ENCODE data around the gene MEAF6. TPM values are rescaled to one million over a fixed set of nuclear protein-coding genes. Genes with fewer than 3 reads are reported as not detected.

MEAF6 gene
- total and polyA plus RNA-seq, 2 donors (not counting 3 experiments of a cell fraction or from before 2014, with no cell fraction given): 28.0 to 62.5 TPM

GRCh38 chr1:37452416-37452815 lies 62.1 kb downstream of the MEAF6 start:
- no peak overlapping the region for H3K4me3 ChIP-seq (replicated peaks in 1 of 3; ENCODE audit: insufficient read depth in 1 of 3, low read depth in 1 of 3, low read length in 3 of 3)
- POLR2A ChIA-PET: no interaction called here
- no peaks in the 10 kb centered on the region for H3K36me3 ChIP-seq (ENCODE audit: control insufficient read depth in 2 of 2, extremely low read depth in 1 of 2, insufficient read depth in 2 of 2, low read length in 2 of 2)
- no peak overlapping the region for H2AFZ ChIP-seq (ENCODE audit: low read depth, low read length)
- no peaks in the 10 kb centered on the region for H3K9me1 ChIP-seq (replicated peaks; ENCODE audit: control insufficient read depth, extremely low read depth, insufficient read depth, low read length)
- DNase-seq (ENCODE audit: low read depth, low spot score): no peak
- no peaks in the 10 kb centered on the region for H3K9me3 ChIP-seq (replicated peaks; ENCODE audit: control insufficient read depth, insufficient read depth, low read length)
- FAIRE-seq: no peak
- CTCF ChIA-PET: interaction anchor here (0.9 to 9.9 kb wide), 4 partner anchors 35 to 232 kb away, joined by 3 to 337 read pairs (median 4); partner anchors contain the start of gene MEAF6
- peaks cover 0 to 2% of the 10 kb centered on the region in 2 experiments for H3K27me3 ChIP-seq (ENCODE audit: control insufficient read depth in 2 of 2, insufficient read depth in 2 of 2, low read length in 2 of 2)
- no peak overlapping the region for H3K9ac ChIP-seq (replicated peaks; ENCODE audit: extremely low read depth, insufficient read depth, low read length)
- intact Hi-C loops (cut with micrococcal nuclease) (no loop called here), dilution Hi-C loops (cut with MboI; ENCODE audit: extremely low pct_ligation_motif_present, low sequenced_read_pairs) (no loop called here)
- no peaks in the 10 kb centered on the region for H3K79me2 ChIP-seq (ENCODE audit: control insufficient read depth, insufficient read depth, low read length)
- BruUV-seq (replicated peaks): no TSS peak
- H3K4me1 ChIP-seq (ENCODE audit: control insufficient read depth, extremely low read depth, insufficient read depth, low read length): peaks cover 4% of the 10 kb centered on the region
- H3K4me2 ChIP-seq (ENCODE audit: insufficient read depth, low read length): no peak overlapping the region
- no peak overlapping the region for H3K27ac ChIP-seq (ENCODE audit: insufficient read depth, low read depth, low read length)
- no peak for TF ChIP-seq FOS (IDR thresholded peaks at IDR 0.05; ENCODE audit: borderline replicate concordance, insufficient read depth, low read length)
- TF ChIP-seq EZH2 (IDR thresholded peaks at IDR 0.05; ENCODE audit: borderline replicate concordance, low read depth, low read length, severe bottlenecking): no peak
- no peak for TF ChIP-seq POLR2A (IDR thresholded peaks at IDR 0.05; ENCODE audit: low read depth, low read length)
- TF ChIP-seq CTCF (IDR thresholded peaks at IDR 0.05; ENCODE audit: extremely low read depth in 1 of 2, insufficient read depth in 1 of 2, low read depth in 1 of 2, low read length in 2 of 2): no peak
- no peak for TF ChIP-seq JUN (IDR thresholded peaks at IDR 0.05; ENCODE audit: borderline replicate concordance, insufficient read depth, insufficient read length, low read depth)
- no peak for TF ChIP-seq MYC (IDR thresholded peaks at IDR 0.05; ENCODE audit: low read depth, low read length)
- no peak for TF ChIP-seq MAX (IDR thresholded peaks at IDR 0.05; ENCODE audit: insufficient read depth, insufficient read length)
- no peak for TF ChIP-seq POLR2AphosphoS5 (IDR thresholded peaks at IDR 0.05; ENCODE audit: insufficient read depth, low read depth, low read length)
- TF ChIP-seq GATA2 (IDR thresholded peaks at IDR 0.05; ENCODE audit: insufficient read depth, insufficient read length, low read depth, low read length): no peak
- no peaks in the 10 kb centered on the region for H4K20me1 ChIP-seq (replicated peaks; ENCODE audit: control insufficient read depth, extremely low read depth, insufficient read depth, low read length)

All from endothelial cell of umbilical vein (primary cell).